ENCODE data around the gene RPSA. TPM values are rescaled to one million over a fixed set of nuclear protein-coding genes. Genes with fewer than 3 reads are reported as not detected.
"Not testable (repeated sequence)": the region's sequence is repeated elsewhere in the genome, so short reads cannot be mapped to it uniquely, and the experiment has no call there.

RPSA gene
- total and polyA plus RNA-seq, 5 donors from 2014 or later = 939 to 1,327 (median 1,171) TPM

GRCh38 chr3:39448506-39449233 lies 42.1 kb downstream of the RPSA start:
- peaks cover 4% of the 10 kb centered on the region for H3K27me3 ChIP-seq (ENCODE audit: control insufficient read depth, insufficient read depth, low read length)
- no peak for ATAC-seq (ENCODE audit: low read depth in 2 of 2)

GRCh38 chr3:39449796-39450195 lies 43.3 kb downstream of the RPSA start:
- peaks cover 4% of the 10 kb centered on the region for H3K27me3 ChIP-seq (ENCODE audit: control insufficient read depth, insufficient read depth, low read length)
- H3K9me3 ChIP-seq (ENCODE audit: control insufficient read depth in 2 of 2, low read length in 2 of 2) = no peaks in the 10 kb centered on the region
- Mint-ChIP-seq H3K4me1 (no peaks in the 10 kb centered on the region), H3K4me3 (no peak overlapping the region), H3K27me3 (peaks cover 27% of the 10 kb centered on the region), H3K27ac (no peak overlapping the region), H3K36me3 (no peaks in the 10 kb centered on the region), H3K9me3 (peaks cover 0 to 1% (median 0%) of the 10 kb centered on the region in 7 donors)
- DNase-seq (no peak), ATAC-seq (ENCODE audit: low read depth in 2 of 2) (no peak)
- no peaks in the 10 kb centered on the region for H3K4me1 ChIP-seq (ENCODE audit: control insufficient read depth, insufficient read depth, low read length, poor library complexity, severe bottlenecking)
- no peaks in the 10 kb centered on the region for H3K36me3 ChIP-seq (ENCODE audit: control insufficient read depth, insufficient read depth, low read length)
- no peak overlapping the region for H3K4me3 ChIP-seq (ENCODE audit: low read depth, low read length)
- H3K27ac ChIP-seq (ENCODE audit: insufficient read depth, low read length, poor library complexity, severe bottlenecking) = no peak overlapping the region

More at GRCh38 chr3:39448506-39449233, 42.1 kb downstream of the RPSA start:
- H3K27me3 Mint-ChIP-seq = peaks cover 25% of the 10 kb centered on the region
- Histone ChIP-seq H3K27ac (ENCODE audit: insufficient read depth, low read length, poor library complexity, severe bottlenecking) (no peak overlapping the region), H3K36me3 (ENCODE audit: control insufficient read depth, insufficient read depth, low read length) (no peaks in the 10 kb centered on the region), H3K4me1 (ENCODE audit: control insufficient read depth, insufficient read depth, low read length, poor library complexity, severe bottlenecking) (no peaks in the 10 kb centered on the region), H3K4me3 (ENCODE audit: low read depth, low read length) (no peak overlapping the region), H3K9me3 (ENCODE audit: control insufficient read depth in 2 of 2, low read length in 2 of 2) (no peaks in the 10 kb centered on the region)
- H3K9me3 Mint-ChIP-seq = peaks cover 0 to 1% (median 0%) of the 10 kb centered on the region in 7 donors
- H3K27ac Mint-ChIP-seq = no peak overlapping the region
- DNase-seq = no peak
- no peaks in the 10 kb centered on the region for H3K4me1 Mint-ChIP-seq
- no peak overlapping the region for H3K4me3 Mint-ChIP-seq
- H3K36me3 Mint-ChIP-seq = no peaks in the 10 kb centered on the region

- Mint-ChIP-seq H3K27ac (no peak overlapping the region), H3K36me3 (no peaks in the 10 kb centered on the region), H3K4me1 (no peaks in the 10 kb centered on the region), H3K4me3 (no peak overlapping the region), H3K9me3 (peaks cover 0 to 2% (median 0%) of the 10 kb centered on the region in 7 donors), H3K27me3 (peaks cover 39% of the 10 kb centered on the region)
- no peaks in the 10 kb centered on the region for H3K36me3 ChIP-seq (ENCODE audit: control insufficient read depth, insufficient read depth, low read length)
- no peak for DNase-seq
- peaks cover 4% of the 10 kb centered on the region for H3K27me3 ChIP-seq (ENCODE audit: control insufficient read depth, insufficient read depth, low read length)
- H3K9me3 ChIP-seq (ENCODE audit: control insufficient read depth in 2 of 2, low read length in 2 of 2) = no peaks in the 10 kb centered on the region
- ATAC-seq (ENCODE audit: low read depth in 2 of 2) = no peak
- no peak overlapping the region for H3K4me3 ChIP-seq (ENCODE audit: low read depth, low read length)
- no peak overlapping the region for H3K27ac ChIP-seq (ENCODE audit: insufficient read depth, low read length, poor library complexity, severe bottlenecking)
- H3K4me1 ChIP-seq (ENCODE audit: control insufficient read depth, insufficient read depth, low read length, poor library complexity, severe bottlenecking) = no peaks in the 10 kb centered on the region
Observed at GRCh38 chr3:39453134-39453533, 46.6 kb downstream of the RPSA start.

DNA sequence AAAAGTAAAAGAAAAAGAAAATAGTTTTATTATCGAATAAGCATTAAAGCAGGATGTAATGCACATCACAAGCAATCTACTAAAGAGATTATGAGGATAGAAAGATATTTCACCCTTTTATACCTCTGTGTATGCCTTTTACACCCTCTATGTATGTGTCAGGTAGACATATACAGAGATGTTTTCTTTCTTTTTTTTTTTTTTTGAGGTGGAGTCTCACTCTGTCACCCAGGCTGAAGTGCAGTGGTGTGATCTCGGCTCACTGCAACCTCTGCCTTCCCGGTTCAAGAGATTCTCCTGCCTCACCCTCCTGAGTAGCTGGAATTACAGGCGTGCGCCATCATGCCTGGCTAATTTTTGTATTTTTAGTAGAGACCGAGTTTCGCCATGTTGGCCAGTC lies 47.4 kb downstream of the RPSA start:
- H3K9me3 Mint-ChIP-seq; H3K4me1 ChIP-seq (ENCODE audit: control insufficient read depth, insufficient read depth, low read length, poor library complexity, severe bottlenecking); H3K36me3 Mint-ChIP-seq; H3K9me3 ChIP-seq (ENCODE audit: control insufficient read depth in 2 of 2, low read length in 2 of 2); H3K27ac Mint-ChIP-seq; H3K4me3 Mint-ChIP-seq; H3K4me3 ChIP-seq (ENCODE audit: low read depth, low read length); H3K27me3 ChIP-seq (ENCODE audit: control insufficient read depth, insufficient read depth, low read length); H3K36me3 ChIP-seq (ENCODE audit: control insufficient read depth, insufficient read depth, low read length); H3K4me1 Mint-ChIP-seq; DNase-seq; ATAC-seq (ENCODE audit: low read depth in 2 of 2); H3K27ac ChIP-seq (ENCODE audit: insufficient read depth, low read length, poor library complexity, severe bottlenecking): not testable (repeated sequence)
- peaks cover 40% of the 10 kb centered on the region for H3K27me3 Mint-ChIP-seq

DNA sequence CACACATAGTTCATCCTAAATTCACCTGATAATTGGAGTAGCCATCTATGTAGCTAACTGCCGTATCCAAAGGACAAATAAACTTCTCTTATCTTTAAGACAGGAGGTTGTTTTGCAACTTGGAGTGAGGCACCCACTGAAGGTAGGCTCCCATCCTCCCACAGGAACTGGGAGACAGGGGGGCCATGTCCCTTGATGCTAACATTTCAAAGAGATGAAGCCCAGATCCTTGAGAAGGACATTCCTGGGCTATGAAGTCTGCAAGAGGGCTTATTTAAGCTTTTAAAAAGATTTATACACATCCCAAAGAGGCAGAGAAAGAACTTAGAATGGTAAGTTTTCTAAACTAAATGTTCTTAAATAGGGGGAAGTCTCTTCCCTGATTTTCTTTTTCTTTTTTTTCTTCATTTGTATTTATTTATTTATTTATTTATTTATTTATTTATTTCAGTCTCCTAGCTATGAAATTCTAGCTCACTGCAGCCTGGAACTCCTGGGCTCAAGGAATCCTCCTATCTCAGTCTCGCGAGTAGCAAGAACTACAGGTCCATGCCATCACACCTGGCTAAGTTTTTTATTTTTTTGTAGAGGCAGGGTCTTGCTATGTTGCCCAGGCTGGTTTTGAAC lies 48.2 kb downstream of the RPSA start:
- no peak overlapping the region for H3K4me3 ChIP-seq (ENCODE audit: low read depth, low read length)
- no peaks in the 10 kb centered on the region for H3K36me3 ChIP-seq (ENCODE audit: control insufficient read depth, insufficient read depth, low read length)
- Mint-ChIP-seq H3K4me3 (no peak overlapping the region), H3K27ac (no peak overlapping the region), H3K9me3 (peaks cover 0 to 2% (median 0%) of the 10 kb centered on the region in 7 donors), H3K4me1 (no peaks in the 10 kb centered on the region), H3K36me3 (no peaks in the 10 kb centered on the region), H3K27me3 (peaks cover 44% of the 10 kb centered on the region)
- H3K9me3 ChIP-seq (ENCODE audit: control insufficient read depth in 2 of 2, low read length in 2 of 2) = no peaks in the 10 kb centered on the region
- ATAC-seq (ENCODE audit: low read depth in 2 of 2) (no peak), DNase-seq (no peak)
- no peaks in the 10 kb centered on the region for H3K4me1 ChIP-seq (ENCODE audit: control insufficient read depth, insufficient read depth, low read length, poor library complexity, severe bottlenecking)
- H3K27ac ChIP-seq (ENCODE audit: insufficient read depth, low read length, poor library complexity, severe bottlenecking) = no peak overlapping the region
- peaks cover 6% of the 10 kb centered on the region for H3K27me3 ChIP-seq (ENCODE audit: control insufficient read depth, insufficient read depth, low read length)

DNA sequence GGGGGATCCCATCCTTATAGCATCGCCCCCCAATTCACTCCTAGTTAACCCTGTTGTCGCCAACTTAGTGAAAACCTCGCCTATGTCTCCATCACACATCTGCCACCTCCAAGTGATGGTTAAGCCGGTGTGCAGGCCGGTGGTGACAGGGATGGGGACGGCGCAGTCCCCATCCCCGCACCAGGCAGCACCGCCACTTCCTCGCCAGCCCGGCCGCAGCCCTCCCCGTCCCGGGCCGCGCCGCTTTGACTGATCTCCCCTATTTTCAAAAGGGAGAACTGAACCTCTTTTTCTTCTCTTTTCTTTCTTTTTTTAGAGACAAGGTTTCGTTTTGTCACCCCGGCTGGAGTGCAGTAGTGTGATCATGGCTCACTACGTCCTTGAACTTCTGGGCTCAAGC lies 49.6 kb downstream of the RPSA start:
- no peaks in the 10 kb centered on the region for H3K9me3 ChIP-seq (ENCODE audit: control insufficient read depth in 2 of 2, low read length in 2 of 2)
- no peaks in the 10 kb centered on the region for H3K36me3 Mint-ChIP-seq
- H3K27ac ChIP-seq (ENCODE audit: insufficient read depth, low read length, poor library complexity, severe bottlenecking) = no peak overlapping the region
- no peak for DNase-seq
- no peak for ATAC-seq (ENCODE audit: low read depth in 2 of 2)
- H3K4me1 Mint-ChIP-seq = no peaks in the 10 kb centered on the region
- no peaks in the 10 kb centered on the region for H3K36me3 ChIP-seq (ENCODE audit: control insufficient read depth, insufficient read depth, low read length)
- H3K4me3 ChIP-seq (ENCODE audit: low read depth, low read length) = no peak overlapping the region
- peaks cover 44% of the 10 kb centered on the region for H3K27me3 Mint-ChIP-seq
- no peaks in the 10 kb centered on the region for H3K4me1 ChIP-seq (ENCODE audit: control insufficient read depth, insufficient read depth, low read length, poor library complexity, severe bottlenecking)
- peaks cover 6% of the 10 kb centered on the region for H3K27me3 ChIP-seq (ENCODE audit: control insufficient read depth, insufficient read depth, low read length)
- H3K4me3 Mint-ChIP-seq = no peak overlapping the region
- H3K27ac Mint-ChIP-seq = no peak overlapping the region
- H3K9me3 Mint-ChIP-seq = peaks cover 0 to 2% (median 0%) of the 10 kb centered on the region in 7 donors

DNA sequence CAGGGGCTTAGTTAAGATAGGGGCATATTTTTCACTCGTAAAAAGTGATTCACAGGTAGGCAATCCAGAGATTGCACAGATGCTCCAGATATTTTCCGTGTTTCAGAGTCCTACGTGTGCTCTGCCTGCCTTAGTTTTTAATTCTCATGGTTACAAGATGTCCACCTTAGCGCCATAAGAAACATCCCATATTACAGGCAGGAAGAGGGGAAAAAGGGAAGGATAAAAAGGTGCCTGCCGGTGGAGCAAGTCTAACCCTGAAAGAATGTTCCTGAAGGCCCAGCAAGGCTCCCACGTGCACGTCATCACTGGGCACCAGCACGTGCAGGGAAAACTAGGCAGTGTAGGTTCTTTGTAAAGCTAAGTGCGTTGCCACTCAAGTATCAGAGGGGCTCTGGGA lies 50.8 kb downstream of the RPSA start:
- ATAC-seq (ENCODE audit: low read depth in 2 of 2) = no peak
- Mint-ChIP-seq H3K4me1 (no peaks in the 10 kb centered on the region), H3K9me3 (peaks cover 0 to 2% (median 0%) of the 10 kb centered on the region in 7 donors), H3K27ac (no peak overlapping the region), H3K4me3 (no peak overlapping the region), H3K36me3 (no peaks in the 10 kb centered on the region), H3K27me3 (peaks cover 43% of the 10 kb centered on the region)
- DNase-seq = no peak
- Histone ChIP-seq H3K27me3 (ENCODE audit: control insufficient read depth, insufficient read depth, low read length) (peaks cover 6% of the 10 kb centered on the region), H3K4me1 (ENCODE audit: control insufficient read depth, insufficient read depth, low read length, poor library complexity, severe bottlenecking) (no peaks in the 10 kb centered on the region), H3K9me3 (ENCODE audit: control insufficient read depth in 2 of 2, low read length in 2 of 2) (no peaks in the 10 kb centered on the region), H3K36me3 (ENCODE audit: control insufficient read depth, insufficient read depth, low read length) (no peaks in the 10 kb centered on the region), H3K4me3 (ENCODE audit: low read depth, low read length) (no peak overlapping the region), H3K27ac (ENCODE audit: insufficient read depth, low read length, poor library complexity, severe bottlenecking) (no peak overlapping the region)

DNA sequence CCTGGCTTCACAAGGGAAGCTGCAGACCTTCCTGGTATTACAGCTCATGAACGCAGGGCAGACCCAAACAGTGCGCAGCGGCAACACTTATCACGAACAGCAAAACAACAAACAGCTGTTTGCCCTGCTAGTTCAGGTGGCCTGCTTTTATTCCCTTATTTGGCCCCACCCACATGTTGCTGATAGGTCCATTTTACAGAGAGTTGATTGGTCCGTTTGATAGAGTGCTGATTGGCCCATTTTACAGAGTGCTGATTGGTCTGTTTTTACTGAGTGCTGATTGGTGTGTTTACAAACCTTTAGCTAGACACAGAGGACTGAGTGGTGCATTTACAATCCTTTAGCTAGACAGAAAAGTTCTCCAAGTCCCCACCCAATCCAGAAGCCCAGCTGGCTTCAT lies 52.1 kb downstream of the RPSA start:
- H3K4me3 ChIP-seq (ENCODE audit: low read depth, low read length); H3K9me3 Mint-ChIP-seq; H3K4me1 ChIP-seq (ENCODE audit: control insufficient read depth, insufficient read depth, low read length, poor library complexity, severe bottlenecking); H3K4me1 Mint-ChIP-seq; H3K27ac Mint-ChIP-seq; DNase-seq; H3K9me3 ChIP-seq (ENCODE audit: control insufficient read depth in 2 of 2, low read length in 2 of 2); H3K4me3 Mint-ChIP-seq; H3K36me3 ChIP-seq (ENCODE audit: control insufficient read depth, insufficient read depth, low read length); H3K36me3 Mint-ChIP-seq; H3K27ac ChIP-seq (ENCODE audit: insufficient read depth, low read length, poor library complexity, severe bottlenecking); H3K27me3 ChIP-seq (ENCODE audit: control insufficient read depth, insufficient read depth, low read length); ATAC-seq (ENCODE audit: low read depth in 2 of 2): not testable (repeated sequence)
- peaks cover 50% of the 10 kb centered on the region for H3K27me3 Mint-ChIP-seq

Measured in CD4-positive, CD25-positive, alpha-beta regulatory T cell (primary cell).